HepG2 (cell line): Measurements from ENCODE around the gene RNF222. TPM values are rescaled to one million over a fixed set of nuclear protein-coding genes. Genes with fewer than 3 reads are reported as not detected.

ENCODE experiments used
- ATAC-seq: fragments of 200-7000 bp; cut with Tn5 transposase; 3 replicates; pipeline ENCODE4 v1.9.1; 2020; ENCODE audit warnings: mild to moderate bottlenecking, moderate library complexity
- BruUV-seq: library from RNA; stranded (reverse); fragments of 400-500 nt; replicated peaks from 2 replicates; lab custom pipeline; 2021; lab: Mats Ljungman, UMichigan
- CTCF ChIA-PET: fragments of 300-600 bp; formaldehyde crosslinking; extraction: SDS; loops from one replicate; lab custom pipeline; 2021; ENCODE audit warnings: low total read pairs, inconsistent platforms, low intra/inter-chr PET ratio; lab: Yijun Ruan, JAX
- POLR2A ChIA-PET: fragments of 350-600 bp; sonication (Branson Sonifier 250); formaldehyde crosslinking; loops from one replicate; lab custom pipeline; 2020; ENCODE audit warnings: antibody characterized with exemption, inconsistent platforms; lab: Yijun Ruan, JAX
- DNase-seq: peaks from one replicate; pipeline ENCODE4 v3.0.0-alpha.2; 2015; ENCODE audit warnings: low spot score
- FAIRE-seq: peaks from 3 replicates; lab custom pipeline; 2011; peaks lifted over from hg19 to GRCh38; lab: Jason Lieb, UNC
- H2AFZ ChIP-seq: one replicate; pipeline ENCODE4 v1.6.1; 2011; ENCODE audit warnings: low read length, inconsistent platforms
- H3K27ac ChIP-seq: fragments of 300-600 bp; 3 replicates; pipeline ENCODE4 v1.8.0; 2011; ENCODE audit warnings: mixed run types, mild to moderate bottlenecking, mixed read lengths, low read length, inconsistent platforms; ENCODE audit not compliant: insufficient read depth; ENCODE audit errors: extremely low read length
- H3K27me3 ChIP-seq, 2 experiments: fragments of 200-600 bp in 1 of 2; 2 replicates in 1 of 2; 3 replicates in 1 of 2; pipeline versions ENCODE4 v1.6.0 to v1.8.0; 2011; ENCODE audit warnings: low read length in 2 of 2, mild to moderate bottlenecking in 2 of 2, moderate library complexity in 2 of 2, inconsistent platforms in 1 of 2; ENCODE audit not compliant: insufficient read depth in 2 of 2, control insufficient read depth in 1 of 2
- H3K36me3 ChIP-seq, 2 experiments: fragments of 200-600 bp in 1 of 2; replicated peaks in 1 of 2; 2 replicates in 1 of 2; 3 replicates in 1 of 2; pipeline versions ENCODE4 v1.5.1 to v1.8.0; 2011; ENCODE audit warnings: low read length in 2 of 2, inconsistent platforms in 1 of 2; ENCODE audit not compliant: insufficient read depth in 2 of 2, control insufficient read depth in 1 of 2
- H3K4me1 ChIP-seq: 2 replicates; pipeline ENCODE4 v1.5.1; 2012; ENCODE audit warnings: low read length, inconsistent platforms; ENCODE audit not compliant: insufficient read depth
- H3K4me2 ChIP-seq: 2 replicates; pipeline ENCODE4 v1.6.0; 2011; ENCODE audit warnings: low read depth, low read length, inconsistent platforms
- H3K4me3 ChIP-seq, 3 experiments: fragments of 200-600 bp in 1 of 3; sonication (generic), shearing (Covaris generic) in 1 of 3; replicated peaks in 1 of 3; 2 replicates each; pipeline ENCODE4 v1.5.1; 2011 to 2016; ENCODE audit warnings: low read length in 3 of 3, inconsistent platforms in 2 of 3, low read depth in 2 of 3, mild to moderate bottlenecking in 2 of 3, control low read depth in 1 of 3, mixed read lengths in 1 of 3; ENCODE audit not compliant: insufficient read depth in 1 of 3
- H3K79me2 ChIP-seq: one replicate; pipeline ENCODE4 v1.6.1; 2011; ENCODE audit warnings: low read length, inconsistent platforms; ENCODE audit not compliant: insufficient read depth
- H3K9ac ChIP-seq: 2 replicates; pipeline ENCODE4 v1.6.0; 2011; ENCODE audit warnings: mild to moderate bottlenecking, low read depth, low read length, inconsistent platforms; ENCODE audit not compliant: insufficient read depth
- H3K9me3 ChIP-seq: 2 replicates; pipeline ENCODE4 v1.5.1; 2012; ENCODE audit warnings: mild to moderate bottlenecking, low read length
- H4K20me1 ChIP-seq: 2 replicates; pipeline ENCODE4 v1.6.0; 2011; ENCODE audit warnings: inconsistent platforms, mild to moderate bottlenecking, low read length, moderate library complexity; ENCODE audit not compliant: insufficient read depth
- ARID2 ChIP-seq: sonication (generic); formaldehyde crosslinking; IDR thresholded peaks from 2 replicates; pipeline ENCODE4 v1.8.1; 2022; ENCODE audit warnings: mild to moderate bottlenecking, missing genetic modification reagents, borderline replicate concordance
- ATF7 ChIP-seq, 2 experiments: fragments of 450-650 bp in 1 of 2; sonication (generic) in 1 of 2; formaldehyde crosslinking in 1 of 2; IDR thresholded peaks; 2 replicates each; pipeline versions ENCODE4 v1.4.0 to v1.6.1; 2016 to 2020; ENCODE audit warnings: antibody characterized with exemption in 1 of 2, mild to moderate bottlenecking in 1 of 2, missing genetic modification reagents in 1 of 2
- CBFB ChIP-seq: sonication (generic); formaldehyde crosslinking; IDR thresholded peaks from 2 replicates; pipeline ENCODE4 v1.4.0; 2020; ENCODE audit warnings: missing genetic modification reagents
- FOXA3 ChIP-seq: IDR thresholded peaks from 2 replicates; pipeline ENCODE4 v1.6.1; 2016; ENCODE audit warnings: missing genetic modification reagents, missing compliant biosample characterization
- MED1 ChIP-seq: sonication (generic); formaldehyde crosslinking; IDR thresholded peaks from 2 replicates; pipeline ENCODE4 v1.4.0; 2020; ENCODE audit warnings: missing genetic modification reagents
- MXD4 ChIP-seq: IDR thresholded peaks from 2 replicates; pipeline ENCODE4 v1.6.1; 2016; ENCODE audit warnings: mild to moderate bottlenecking, missing biosample characterization, missing genetic modification reagents
- RARA ChIP-seq: IDR thresholded peaks from 2 replicates; pipeline ENCODE4 v1.6.1; 2016; ENCODE audit warnings: missing genetic modification reagents, missing compliant biosample characterization
- UBTF ChIP-seq: sonication (generic); formaldehyde crosslinking; IDR thresholded peaks from 2 replicates; pipeline ENCODE4 v1.4.0; 2020; ENCODE audit warnings: mild to moderate bottlenecking, missing genetic modification reagents
- ZMAT3 ChIP-seq: sonication (generic); formaldehyde crosslinking; conservative IDR thresholded peaks from 2 replicates; pipeline ENCODE4 v1.7.0; 2021; ENCODE audit warnings: missing genetic modification reagents
- ZNF615 ChIP-seq: sonication (generic); formaldehyde crosslinking; IDR thresholded peaks from 2 replicates; pipeline ENCODE4 v1.5.0; 2020; ENCODE audit warnings: mild to moderate bottlenecking, missing genetic modification reagents, borderline replicate concordance
- ZNF629 ChIP-seq: sonication (generic); formaldehyde crosslinking; conservative IDR thresholded peaks from 2 replicates; pipeline ENCODE4 v1.5.0; 2020; ENCODE audit warnings: missing genetic modification reagents
- WGBS: methylation state at CpG from one replicate; pipeline ENCODE4 v1.1.6; 2017; ENCODE audit warnings: low lambda C conversion rate; 5-methylcytosine and 5-hydroxymethylcytosine counted together
- in situ Hi-C: cut with HindIII; loops from 2 replicates; pipeline ENCODE4 v1.10.0; 2017; ENCODE audit warnings: low pct_unique_long_range_greater_than_20kb; ENCODE audit not compliant: extremely low pct_ligation_motif_present
- intact Hi-C: fragments of 100-400 bp; cut with micrococcal nuclease; formaldehyde crosslinking; loops from one replicate; pipeline ENCODE4 v1.10.0; 2022; ENCODE audit not compliant: unreplicated experiment
- polyA plus RNA-seq, 8 experiments: library from polyadenylated mRNA; depleted of rRNA in 3 of 8; stranded (reverse) in 7 of 8; unstranded in 1 of 8; fragments of >200 nt; fragmentation: Illumina TruSeq in 4 of 8; extraction: Trizol in 4 of 8; gene quantifications; 2 replicates each; pipeline versions ENCODE4 v1.2.1 to v1.2.3, GENCODE V29; 2011 to 2016; ENCODE audit warnings: low read depth in 4 of 8, missing spikeins in 1 of 8, mixed read lengths in 1 of 8; ENCODE audit not compliant: insufficient read depth in 1 of 8
- total RNA-seq, 5 experiments: library from RNA; depleted of rRNA; stranded (reverse); fragments of >200 nt; fragmentation: Illumina TruSeq; extraction: Trizol; gene quantifications; 2 replicates each; pipeline ENCODE4 v1.2.3, GENCODE V29; 2016; ENCODE audit warnings: low read depth in 1 of 5
- TF ChIP-seq, protein P1 (sequence below): sonication (generic); formaldehyde crosslinking; IDR thresholded peaks from 2 replicates; pipeline ENCODE4 v1.5.0; 2020; ENCODE audit warnings: missing genetic modification reagents, mild to moderate bottlenecking, borderline replicate concordance
- TF ChIP-seq, protein P2 (sequence below): IDR thresholded peaks from 2 replicates; pipeline ENCODE4 v1.6.1; 2012; ENCODE audit warnings: low read depth, low read length, improper control_type of control experiment

RNF222 gene
- total and polyA plus RNA-seq, 2 of the 13 experiments (the other 11 are each of a cell fraction or from before 2014, with no cell fraction given), result not detected

- no peak overlapping the region for H3K4me2 ChIP-seq
- H3K27ac ChIP-seq, result no peak overlapping the region
- DNase-seq (no peak), FAIRE-seq (no peak), ATAC-seq (no peak)
- ChIA-PET CTCF (no interaction called here), POLR2A (no interaction called here)
- no peak overlapping the region for H2AFZ ChIP-seq
- no peaks in the 10 kb centered on the region for H4K20me1 ChIP-seq
- H3K4me1 ChIP-seq, result peaks cover 17% of the 10 kb centered on the region
- H3K4me3 ChIP-seq, result no peak overlapping the region
- BruUV-seq, result no TSS peak
- TF ChIP-seq, protein P1, sequence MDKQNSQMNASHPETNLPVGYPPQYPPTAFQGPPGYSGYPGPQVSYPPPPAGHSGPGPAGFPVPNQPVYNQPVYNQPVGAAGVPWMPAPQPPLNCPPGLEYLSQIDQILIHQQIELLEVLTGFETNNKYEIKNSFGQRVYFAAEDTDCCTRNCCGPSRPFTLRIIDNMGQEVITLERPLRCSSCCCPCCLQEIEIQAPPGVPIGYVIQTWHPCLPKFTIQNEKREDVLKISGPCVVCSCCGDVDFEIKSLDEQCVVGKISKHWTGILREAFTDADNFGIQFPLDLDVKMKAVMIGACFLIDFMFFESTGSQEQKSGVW (CRISPR knock-in tag), result no peak
- TF ChIP-seq ZNF629 (CRISPR knock-in tag) (no peak), ZMAT3 (CRISPR knock-in tag) (no peak), MED1 (CRISPR knock-in tag) (no peak), ZNF615 (CRISPR knock-in tag) (no peak)
- H3K27me3 ChIP-seq, result no peaks in the 10 kb centered on the region
- no peaks in the 10 kb centered on the region for H3K9me3 ChIP-seq
- 57% methylated on average over 3 of the region's 4 CpGs for WGBS
- no peaks in the 10 kb centered on the region for H3K36me3 ChIP-seq
- intact Hi-C loops, result no loop called here
- no peak overlapping the region for H3K9ac ChIP-seq
- in situ Hi-C loops, result no loop called here
- no peaks in the 10 kb centered on the region for H3K79me2 ChIP-seq
These were observed 34.8 kb downstream of the RNF222 start for GRCh38 chr17:8362651-8363332.

- intact Hi-C loops (no loop called here), in situ Hi-C loops (no loop called here)
- no peaks in the 10 kb centered on the region for H3K36me3 ChIP-seq
- H3K79me2 ChIP-seq, result no peaks in the 10 kb centered on the region
- no peak overlapping the region for H2AFZ ChIP-seq
- WGBS, result 39% methylated on average over 3 of the region's 3 CpGs
- peaks cover 17% of the 10 kb centered on the region for H3K4me1 ChIP-seq
- H3K9ac ChIP-seq, result no peak overlapping the region
- ChIA-PET POLR2A (interaction anchor here (1.4 kb wide), 1 partner anchor 16 kb away, joined by 4 read pairs; the partner anchor contains the start of gene KRABD2), CTCF (no interaction called here)
- no peaks in the 10 kb centered on the region for H3K9me3 ChIP-seq
- no peak overlapping the region for H3K4me3 ChIP-seq
- H4K20me1 ChIP-seq, result no peaks in the 10 kb centered on the region
- ATAC-seq (no peak), FAIRE-seq (no peak), DNase-seq (no peak)
- H3K4me2 ChIP-seq, result no peak overlapping the region
- no peak for TF ChIP-seq FOXA3 (CRISPR knock-in tag)
- TF ChIP-seq RARA (CRISPR knock-in tag), result no peak
- no peak for TF ChIP-seq UBTF (CRISPR knock-in tag)
- no peak for TF ChIP-seq CBFB
- no peak for TF ChIP-seq MXD4 (CRISPR knock-in tag)
- TF ChIP-seq ARID2 (CRISPR knock-in tag), result no peak
- TF ChIP-seq, protein P2, sequence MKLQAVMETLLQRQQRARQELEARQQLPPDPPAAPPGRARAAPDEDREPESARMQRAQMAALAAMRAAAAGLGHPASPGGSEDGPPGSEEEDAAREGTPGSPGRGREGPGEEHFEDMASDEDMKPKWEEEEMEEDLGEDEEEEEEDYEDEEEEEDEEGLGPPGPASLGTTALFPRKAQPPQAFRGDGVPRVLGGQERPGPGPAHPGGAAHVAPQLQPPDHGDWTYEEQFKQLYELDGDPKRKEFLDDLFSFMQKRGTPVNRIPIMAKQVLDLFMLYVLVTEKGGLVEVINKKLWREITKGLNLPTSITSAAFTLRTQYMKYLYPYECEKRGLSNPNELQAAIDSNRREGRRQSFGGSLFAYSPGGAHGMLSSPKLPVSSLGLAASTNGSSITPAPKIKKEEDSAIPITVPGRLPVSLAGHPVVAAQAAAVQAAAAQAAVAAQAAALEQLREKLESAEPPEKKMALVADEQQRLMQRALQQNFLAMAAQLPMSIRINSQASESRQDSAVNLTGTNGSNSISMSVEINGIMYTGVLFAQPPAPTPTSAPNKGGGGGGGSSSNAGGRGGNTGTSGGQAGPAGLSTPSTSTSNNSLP, result no peak
- TF ChIP-seq ATF7 (IDR thresholded peaks at IDR 0.05), result no peak
- no peak for TF ChIP-seq ATF7 (CRISPR knock-in tag; IDR thresholded peaks at IDR 0.05)
- no peak overlapping the region for H3K27ac ChIP-seq
- no peaks in the 10 kb centered on the region for H3K27me3 ChIP-seq
- BruUV-seq, result no TSS peak
These were observed 36.9 kb downstream of the RNF222 start for GRCh38 chr17:8360751-8361150.
